NB4 (cell line): ENCODE measurements around the gene OR8B3.

Source experiments
- POLR2A ChIP-seq: IDR thresholded peaks from 2 replicates; pipeline ENCODE4 v1.6.1; 2011; ENCODE audit warnings: mild to moderate bottlenecking; ENCODE audit not compliant: insufficient read length; ENCODE audit errors: extremely low read depth
- TF ChIP-seq, protein P1 (sequence below): IDR thresholded peaks from one replicate; pipeline ENCODE4 v1.5.1; 2012; ENCODE audit warnings: low read depth, low read length

DNA sequence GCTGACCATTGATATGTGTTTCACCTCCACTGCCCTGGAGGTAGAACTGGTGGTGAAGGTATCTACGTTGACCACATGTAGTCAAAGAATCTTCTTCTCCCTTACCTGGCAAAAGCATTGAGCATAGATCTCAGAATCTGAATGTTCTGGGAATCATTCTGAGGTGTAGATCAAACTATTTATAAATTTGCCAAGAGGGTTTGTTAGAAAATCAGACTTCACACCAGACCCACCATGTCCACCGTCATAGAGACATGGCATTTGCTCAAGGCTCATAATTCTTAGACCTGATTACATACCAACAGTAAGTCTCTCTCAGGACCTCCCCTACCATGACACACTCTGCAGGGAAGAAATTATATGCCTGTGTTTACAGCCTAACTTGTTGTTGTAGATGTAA is 14.4 kb downstream of the OR8B3 start, which contains the start of gene OR8B2:
- TF ChIP-seq, protein P1, sequence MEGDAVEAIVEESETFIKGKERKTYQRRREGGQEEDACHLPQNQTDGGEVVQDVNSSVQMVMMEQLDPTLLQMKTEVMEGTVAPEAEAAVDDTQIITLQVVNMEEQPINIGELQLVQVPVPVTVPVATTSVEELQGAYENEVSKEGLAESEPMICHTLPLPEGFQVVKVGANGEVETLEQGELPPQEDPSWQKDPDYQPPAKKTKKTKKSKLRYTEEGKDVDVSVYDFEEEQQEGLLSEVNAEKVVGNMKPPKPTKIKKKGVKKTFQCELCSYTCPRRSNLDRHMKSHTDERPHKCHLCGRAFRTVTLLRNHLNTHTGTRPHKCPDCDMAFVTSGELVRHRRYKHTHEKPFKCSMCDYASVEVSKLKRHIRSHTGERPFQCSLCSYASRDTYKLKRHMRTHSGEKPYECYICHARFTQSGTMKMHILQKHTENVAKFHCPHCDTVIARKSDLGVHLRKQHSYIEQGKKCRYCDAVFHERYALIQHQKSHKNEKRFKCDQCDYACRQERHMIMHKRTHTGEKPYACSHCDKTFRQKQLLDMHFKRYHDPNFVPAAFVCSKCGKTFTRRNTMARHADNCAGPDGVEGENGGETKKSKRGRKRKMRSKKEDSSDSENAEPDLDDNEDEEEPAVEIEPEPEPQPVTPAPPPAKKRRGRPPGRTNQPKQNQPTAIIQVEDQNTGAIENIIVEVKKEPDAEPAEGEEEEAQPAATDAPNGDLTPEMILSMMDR = no peak
- no peak for TF ChIP-seq POLR2A
